GM19239 (cell line): ENCODE data around the gene PSMB3.

Experiments used
- DNase-seq: peaks from one replicate; pipeline ENCODE4 v3.0.0; 2011; ENCODE audit warnings: low spot score; ENCODE audit not compliant: insufficient read length
- FAIRE-seq: peaks from 2 replicates; lab custom pipeline; 2011; peaks lifted over from hg19 to GRCh38; lab: Jason Lieb, UNC

The PSMB3 gene

GRCh38 chr17:38732376-38733281 is 19.9 kb upstream of the PSMB3 start:
- FAIRE-seq: no peak
- DNase-seq: no peak

GRCh38 chr17:38733282-38733981 is 19.1 kb upstream of the PSMB3 start:
- FAIRE-seq (no peak), DNase-seq (no peak)

GRCh38 chr17:38733982-38734973 is 18.3 kb upstream of the PSMB3 start:
- FAIRE-seq (no peak), DNase-seq (no peak)

DNA sequence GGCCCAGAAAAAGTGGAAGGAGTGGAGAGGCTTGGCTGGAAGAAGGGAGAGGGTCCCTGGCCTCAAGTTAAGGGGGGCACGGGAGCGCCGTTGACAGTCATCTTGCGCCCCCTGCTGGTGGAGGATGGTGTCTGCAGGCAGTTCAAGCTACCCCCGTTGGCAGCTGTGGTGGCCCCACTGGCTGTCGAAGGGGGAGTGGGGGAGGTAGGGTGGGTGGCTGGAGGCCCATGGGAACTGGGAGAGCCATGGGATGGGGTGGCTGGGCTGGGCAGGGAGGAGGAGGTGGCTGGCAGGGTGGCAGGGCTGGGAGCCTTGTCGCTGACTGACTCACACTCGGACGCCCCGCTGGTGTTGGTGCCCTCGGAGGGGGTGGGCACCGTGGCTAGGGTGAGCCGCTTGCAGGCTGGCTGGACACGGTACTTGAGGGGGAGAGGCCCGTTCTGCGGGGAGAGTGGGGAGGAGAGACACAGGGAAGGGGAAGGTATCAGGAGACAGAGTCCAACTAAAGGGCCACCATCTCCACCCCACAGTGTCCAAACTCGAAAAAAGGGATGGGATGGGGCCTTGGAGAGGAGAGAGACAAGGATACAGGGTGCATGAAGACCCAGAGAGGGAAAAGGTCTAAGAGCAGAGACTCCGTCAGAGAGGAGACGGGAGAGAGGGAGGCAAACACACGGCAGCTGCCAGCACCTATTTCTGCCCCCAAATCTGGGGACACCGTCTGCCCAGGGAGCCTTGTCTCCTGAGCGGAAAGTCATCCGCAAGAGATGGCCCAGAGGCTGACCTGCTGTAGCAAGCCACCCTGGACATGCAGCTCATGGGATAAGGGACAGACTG is 17.2 kb upstream of the PSMB3 start:
- DNase-seq (peak; percentile 75), FAIRE-seq (no peak)

GRCh38 chr17:38738007-38738662 is 14.4 kb upstream of the PSMB3 start:
- FAIRE-seq (no peak), DNase-seq (no peak)

GRCh38 chr17:38738686-38739085 is 13.9 kb upstream of the PSMB3 start:
- DNase-seq: no peak
- FAIRE-seq: no peak

DNA sequence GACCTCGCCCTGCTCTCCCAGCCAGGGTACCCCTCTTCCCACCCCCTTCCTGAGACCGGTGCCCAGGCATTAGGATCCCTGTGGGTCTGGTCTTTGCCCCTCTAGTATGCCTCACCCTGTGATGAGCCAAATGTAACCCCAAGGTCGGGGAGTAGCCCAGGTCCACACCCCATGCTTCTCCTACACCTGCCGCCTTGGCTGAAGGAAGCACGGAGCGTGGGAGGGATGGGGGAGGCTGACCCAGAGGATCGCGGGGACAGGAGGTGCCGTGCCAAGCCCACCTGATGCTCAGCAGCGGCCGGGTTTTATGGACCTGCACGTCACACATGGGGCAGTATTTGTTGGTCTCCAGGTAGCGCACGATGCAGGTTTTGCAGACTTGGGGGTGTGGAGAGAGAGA is 13.2 kb upstream of the PSMB3 start:
- no peak for FAIRE-seq

DNA sequence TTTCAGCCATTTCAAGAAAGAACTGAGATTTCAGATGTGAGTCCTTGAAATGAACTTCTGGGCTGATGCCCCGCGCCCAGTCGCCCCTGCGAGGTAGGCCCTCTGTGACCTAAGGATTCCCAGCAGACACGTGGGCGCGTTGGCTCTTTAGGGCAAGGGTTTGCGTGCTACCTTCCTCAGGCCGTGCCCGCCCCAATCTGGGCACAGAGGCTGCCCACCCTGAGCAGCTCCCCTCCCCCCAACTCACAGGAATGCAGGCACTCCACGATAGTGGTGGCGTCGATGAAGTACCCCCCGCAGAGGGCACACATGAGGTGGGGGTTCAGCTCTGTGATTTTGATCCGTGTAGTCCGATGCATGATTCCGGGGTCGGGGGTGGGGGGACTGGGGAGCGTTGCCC is 12.5 kb upstream of the PSMB3 start:
- no peak for DNase-seq
- no peak for FAIRE-seq

More for the DNA sequence above, 13.2 kb upstream of the PSMB3 start:
- no peak for DNase-seq

GRCh38 chr17:38740806-38741205 is 11.7 kb upstream of the PSMB3 start:
- FAIRE-seq (no peak), DNase-seq (no peak)

DNA sequence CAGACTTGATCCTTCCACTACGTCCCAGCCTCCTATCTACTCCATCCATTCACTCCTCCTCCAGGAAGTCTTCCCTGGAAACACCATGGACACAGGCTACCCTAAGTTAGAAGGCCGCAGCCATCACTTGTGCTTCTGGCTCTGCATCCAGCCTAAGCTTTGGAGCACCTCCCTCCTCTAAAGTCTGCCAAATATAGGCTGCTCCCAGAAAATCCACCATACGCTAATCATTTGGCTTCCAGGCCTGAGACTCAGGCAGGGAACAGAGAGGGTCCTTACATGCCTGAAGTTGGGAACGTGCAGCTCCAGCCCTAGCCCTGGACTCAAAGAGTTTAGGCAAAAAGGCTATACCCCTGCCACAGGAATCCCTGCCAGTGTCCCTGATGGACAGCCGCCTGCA is 11.1 kb upstream of the PSMB3 start:
- DNase-seq (no peak), FAIRE-seq (no peak)

- FAIRE-seq: no peak
- no peak for DNase-seq
Measured at GRCh38 chr17:38741921-38742410, 10.6 kb upstream of the PSMB3 start.

- DNase-seq: no peak
- no peak for FAIRE-seq
Measured at GRCh38 chr17:38742411-38743308, 9.9 kb upstream of the PSMB3 start.

GRCh38 chr17:38743556-38744171 is 8.9 kb upstream of the PSMB3 start:
- FAIRE-seq: no peak

GRCh38 chr17:38745545-38745944 is 7.0 kb upstream of the PSMB3 start:
- DNase-seq: no peak
- FAIRE-seq: no peak

More at GRCh38 chr17:38743556-38744171, 8.9 kb upstream of the PSMB3 start:
- DNase-seq: no peak

- no peak for DNase-seq
- no peak for FAIRE-seq
Measured at GRCh38 chr17:38746004-38746848, 6.3 kb upstream of the PSMB3 start.

GRCh38 chr17:38746849-38747462 is 5.6 kb upstream of the PSMB3 start:
- DNase-seq: no peak
- FAIRE-seq: no peak
